Gastroesophageal sphincter (tissue), 3 donors: ENCODE results near the gene MACROD2.

Experiments
- EP300 ChIP-seq: sonication (generic); formaldehyde crosslinking; IDR thresholded peaks from one replicate; pipeline ENCODE4 v1.6.1; 2017; ENCODE audit warnings: antibody characterized with exemption, mild to moderate bottlenecking
- POLR2A ChIP-seq, 2 donors: fragments of 450-650 bp; IDR thresholded peaks; one replicate each; pipeline ENCODE4 v1.6.1; 2017; ENCODE audit warnings: antibody characterized with exemption in 2 of 2, mild to moderate bottlenecking in 2 of 2, moderate library complexity in 1 of 2
- POLR2AphosphoS5 ChIP-seq: sonication (generic); formaldehyde crosslinking; IDR thresholded peaks from one replicate; pipeline ENCODE4 v1.6.1; 2017; ENCODE audit warnings: antibody characterized with exemption
- TF ChIP-seq, protein P1 (sequence below), 4 experiments: fragments of 200-600 bp in 2 of 4; fragments of 450-650 bp in 2 of 4; sonication (generic) in 1 of 4; IDR thresholded peaks; one replicate each; pipeline ENCODE4 v1.5.1; 2017 to 2019; ENCODE audit warnings: antibody characterized with exemption in 4 of 4, mild to moderate bottlenecking in 2 of 4, moderate library complexity in 2 of 4

DNA sequence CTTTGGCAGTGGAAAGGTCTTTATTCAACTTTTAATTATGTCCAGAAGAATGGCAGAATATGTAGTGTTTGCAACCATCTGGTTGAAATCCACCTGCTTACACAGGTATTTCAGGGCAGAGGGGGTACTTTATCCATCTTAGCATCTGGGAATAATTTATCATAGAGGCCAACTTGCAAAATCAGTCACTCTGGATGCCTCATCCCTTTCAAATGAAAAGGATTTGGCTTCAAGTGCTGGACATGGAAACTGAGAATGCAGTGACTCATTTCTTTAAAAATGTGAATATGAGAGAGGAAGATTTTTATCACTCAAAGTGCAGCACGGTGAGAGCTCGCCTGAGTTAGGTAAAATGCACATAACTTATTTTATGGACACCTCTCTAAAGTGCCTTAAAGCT is 1819.6 kb downstream of the MACROD2 start:
- TF ChIP-seq, protein P1, sequence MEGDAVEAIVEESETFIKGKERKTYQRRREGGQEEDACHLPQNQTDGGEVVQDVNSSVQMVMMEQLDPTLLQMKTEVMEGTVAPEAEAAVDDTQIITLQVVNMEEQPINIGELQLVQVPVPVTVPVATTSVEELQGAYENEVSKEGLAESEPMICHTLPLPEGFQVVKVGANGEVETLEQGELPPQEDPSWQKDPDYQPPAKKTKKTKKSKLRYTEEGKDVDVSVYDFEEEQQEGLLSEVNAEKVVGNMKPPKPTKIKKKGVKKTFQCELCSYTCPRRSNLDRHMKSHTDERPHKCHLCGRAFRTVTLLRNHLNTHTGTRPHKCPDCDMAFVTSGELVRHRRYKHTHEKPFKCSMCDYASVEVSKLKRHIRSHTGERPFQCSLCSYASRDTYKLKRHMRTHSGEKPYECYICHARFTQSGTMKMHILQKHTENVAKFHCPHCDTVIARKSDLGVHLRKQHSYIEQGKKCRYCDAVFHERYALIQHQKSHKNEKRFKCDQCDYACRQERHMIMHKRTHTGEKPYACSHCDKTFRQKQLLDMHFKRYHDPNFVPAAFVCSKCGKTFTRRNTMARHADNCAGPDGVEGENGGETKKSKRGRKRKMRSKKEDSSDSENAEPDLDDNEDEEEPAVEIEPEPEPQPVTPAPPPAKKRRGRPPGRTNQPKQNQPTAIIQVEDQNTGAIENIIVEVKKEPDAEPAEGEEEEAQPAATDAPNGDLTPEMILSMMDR (IDR thresholded peaks at IDR 0.05) = no peak
- TF ChIP-seq POLR2A (IDR thresholded peaks at IDR 0.05) = no peak
- no peak for TF ChIP-seq EP300
- no peak for TF ChIP-seq POLR2AphosphoS5
